Measurements from ENCODE around the gene SMG1.
"Not testable (repeated sequence)": the region's sequence is repeated elsewhere in the genome, so short reads cannot be mapped to it uniquely, and the experiment has no call there.

Gene SMG1

GRCh38 chr16:18932243-18932987, 6.2 kb upstream of the SMG1 start:
- no peak for DNase-seq

GRCh38 chr16:18931756-18932155, 5.5 kb upstream of the SMG1 start:
- no peak for DNase-seq

- DNase-seq: not testable (repeated sequence)
Observed at GRCh38 chr16:18930095-18930494, 3.9 kb upstream of the SMG1 start.

- DNase-seq: not testable (repeated sequence)
Observed at GRCh38 chr16:18928073-18928472, 1.9 kb upstream of the SMG1 start.

- DNase-seq: not testable (repeated sequence)
Observed at GRCh38 chr16:18925215-18925985, 808 bp downstream of the SMG1 start.

- DNase-seq: not testable (repeated sequence)
Observed at GRCh38 chr16:18923935-18924334, 2.3 kb downstream of the SMG1 start.

GRCh38 chr16:18923124-18923523, 3.1 kb downstream of the SMG1 start:
- not testable (repeated sequence) for DNase-seq

GRCh38 chr16:18909585-18909984, 16.6 kb downstream of the SMG1 start:
- DNase-seq: not testable (repeated sequence)

- DNase-seq: not testable (repeated sequence)
Observed at GRCh38 chr16:18908716-18909115, 17.5 kb downstream of the SMG1 start.

- not testable (repeated sequence) for DNase-seq
Observed at GRCh38 chr16:18902778-18903177, 23.4 kb downstream of the SMG1 start.

- DNase-seq: not testable (repeated sequence)
Observed at GRCh38 chr16:18902044-18902443, 24.2 kb downstream of the SMG1 start.

- not testable (repeated sequence) for DNase-seq
Observed at GRCh38 chr16:18901194-18901593, 25.0 kb downstream of the SMG1 start.

GRCh38 chr16:18884456-18884855, 41.8 kb downstream of the SMG1 start:
- DNase-seq: not testable (repeated sequence)

- not testable (repeated sequence) for DNase-seq
Observed at GRCh38 chr16:18877734-18878133, 48.5 kb downstream of the SMG1 start.

GRCh38 chr16:18877259-18877658, 48.9 kb downstream of the SMG1 start:
- not testable (repeated sequence) for DNase-seq

- not testable (repeated sequence) for DNase-seq
Observed at GRCh38 chr16:18876301-18876700, 49.9 kb downstream of the SMG1 start.

GRCh38 chr16:18869043-18869771, 57.0 kb downstream of the SMG1 start:
- DNase-seq: not testable (repeated sequence)

GRCh38 chr16:18866277-18866823, 59.9 kb downstream of the SMG1 start:
- DNase-seq: not testable (repeated sequence)

- DNase-seq: not testable (repeated sequence)
Observed at GRCh38 chr16:18862891-18863290, 63.3 kb downstream of the SMG1 start.

- no peak for DNase-seq
Observed at GRCh38 chr16:18855196-18855595, 71.0 kb downstream of the SMG1 start.

- no peak for DNase-seq
Observed at GRCh38 chr16:18853694-18854093, 72.5 kb downstream of the SMG1 start.

- no peak for DNase-seq
Observed at GRCh38 chr16:18852647-18853046, 73.6 kb downstream of the SMG1 start.

- no peak for DNase-seq
Observed at GRCh38 chr16:18846416-18846815, 79.8 kb downstream of the SMG1 start.
